Loucy (cell line): ENCODE results near the gene LMBRD2.

Experiments
- EZH2phosphoT487 ChIP-seq: fragments of 200-600 bp; IDR thresholded peaks from 2 replicates; pipeline ENCODE4 v1.6.1; 2018; ENCODE audit warnings: antibody characterized with exemption, mild to moderate bottlenecking, moderate library complexity, borderline replicate concordance
- TF ChIP-seq, protein P1 (sequence below): fragments of 200-600 bp; sonication (generic); conservative IDR thresholded peaks from 2 replicates; pipeline ENCODE4 v1.5.1; 2014; ENCODE audit warnings: mild to moderate bottlenecking, antibody characterized with exemption, low read length

DNA sequence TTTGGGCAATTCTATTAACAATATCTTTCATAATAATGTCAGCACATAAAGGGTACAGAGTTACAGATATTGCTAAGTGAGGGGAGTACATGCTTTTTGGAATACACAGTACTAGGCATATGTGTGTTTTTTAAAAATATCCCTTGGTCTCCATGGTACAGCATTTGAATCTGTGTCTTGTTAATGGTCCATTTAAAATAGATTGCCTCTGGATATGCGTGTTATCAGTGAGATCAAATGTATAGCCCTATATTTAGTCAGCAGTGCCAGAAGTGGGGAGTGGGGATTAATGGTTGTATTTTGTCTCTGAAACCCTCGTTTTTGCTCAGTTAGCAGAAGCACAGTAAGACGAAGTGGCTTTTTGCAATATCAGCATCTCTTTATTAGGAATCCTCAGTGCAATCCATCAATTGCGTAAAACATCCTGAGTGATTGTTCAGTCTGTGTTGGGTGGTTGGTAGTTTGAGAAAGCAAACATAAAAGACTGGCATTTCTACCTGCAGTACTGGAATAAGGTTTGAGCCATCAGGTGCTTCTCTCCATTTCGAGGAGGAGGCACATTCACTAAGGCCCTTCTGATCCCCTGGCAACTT lies 19.2 kb upstream of the LMBRD2 start:
- TF ChIP-seq, protein P1, sequence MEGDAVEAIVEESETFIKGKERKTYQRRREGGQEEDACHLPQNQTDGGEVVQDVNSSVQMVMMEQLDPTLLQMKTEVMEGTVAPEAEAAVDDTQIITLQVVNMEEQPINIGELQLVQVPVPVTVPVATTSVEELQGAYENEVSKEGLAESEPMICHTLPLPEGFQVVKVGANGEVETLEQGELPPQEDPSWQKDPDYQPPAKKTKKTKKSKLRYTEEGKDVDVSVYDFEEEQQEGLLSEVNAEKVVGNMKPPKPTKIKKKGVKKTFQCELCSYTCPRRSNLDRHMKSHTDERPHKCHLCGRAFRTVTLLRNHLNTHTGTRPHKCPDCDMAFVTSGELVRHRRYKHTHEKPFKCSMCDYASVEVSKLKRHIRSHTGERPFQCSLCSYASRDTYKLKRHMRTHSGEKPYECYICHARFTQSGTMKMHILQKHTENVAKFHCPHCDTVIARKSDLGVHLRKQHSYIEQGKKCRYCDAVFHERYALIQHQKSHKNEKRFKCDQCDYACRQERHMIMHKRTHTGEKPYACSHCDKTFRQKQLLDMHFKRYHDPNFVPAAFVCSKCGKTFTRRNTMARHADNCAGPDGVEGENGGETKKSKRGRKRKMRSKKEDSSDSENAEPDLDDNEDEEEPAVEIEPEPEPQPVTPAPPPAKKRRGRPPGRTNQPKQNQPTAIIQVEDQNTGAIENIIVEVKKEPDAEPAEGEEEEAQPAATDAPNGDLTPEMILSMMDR, result no peak
- no peak for TF ChIP-seq EZH2phosphoT487
